GM19438 (cell line): Measurements from ENCODE around the gene ITGB3BP.
A peak's percentile ranks its signal among the peaks of the same experiment; 100 is the strongest.
"Not testable (repeated sequence)": the region's sequence is repeated elsewhere in the genome, so short reads cannot be mapped to it uniquely, and the experiment has no call there.

ENCODE experiments used
- ATAC-seq: cut with Tn5 transposase; IDR thresholded peaks from one replicate; pipeline ENCODE4 v1.9.1; 2021; ENCODE audit warnings: low read depth; ENCODE audit not compliant: unreplicated experiment

Gene ITGB3BP

DNA sequence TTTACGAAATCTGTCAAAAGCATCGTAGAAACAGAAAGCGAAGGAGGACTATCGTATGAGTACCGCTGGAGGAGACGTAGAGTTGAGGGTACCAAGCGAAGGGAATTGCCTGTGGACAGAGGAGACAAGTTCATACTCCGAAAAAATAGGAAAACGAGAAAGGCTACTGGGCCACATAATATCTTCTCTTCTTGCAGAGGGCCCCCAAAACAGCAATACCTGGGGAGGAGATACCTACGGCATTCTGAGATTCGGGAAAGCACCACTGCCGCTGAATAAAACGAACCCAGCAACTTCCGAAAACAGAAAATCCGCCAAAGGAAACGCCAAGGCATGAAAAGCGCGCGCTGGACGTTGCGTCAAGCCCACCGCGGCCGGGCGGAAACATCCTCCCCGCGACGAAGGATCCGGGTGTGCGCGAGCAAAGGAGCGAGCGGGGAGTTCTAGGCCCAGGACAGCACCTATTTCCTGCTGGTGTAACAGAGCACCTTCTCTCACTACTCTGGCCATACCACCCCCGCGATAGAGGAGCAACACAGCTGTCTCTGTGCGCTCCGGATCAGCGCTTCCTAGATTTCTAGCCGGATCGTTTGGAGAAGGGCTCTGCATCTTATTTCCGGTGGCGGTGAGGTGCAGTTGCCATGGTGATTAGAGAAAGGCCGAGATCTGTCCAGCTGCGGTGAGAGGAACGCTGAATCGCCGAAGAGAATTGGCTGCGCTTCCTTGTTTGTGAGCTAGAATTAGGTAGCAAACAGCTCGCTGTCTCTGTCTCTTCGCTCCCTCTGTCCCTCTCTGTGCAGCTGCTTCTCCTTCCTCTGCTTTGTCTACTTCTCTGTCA is at the start of gene ITGB3BP, which contains the start of gene EFCAB7:
ITGB3BP (minus strand) TSS at position 335 of the 838 bp plus-strand sequence; CDS start at position 243, 92 bp downstream.
EFCAB7 (plus strand) TSS at position 635 of the 838 bp plus-strand sequence. CDS start 2,048 bp downstream, outside the sequence.
- peak; percentile 84 for ATAC-seq

DNA sequence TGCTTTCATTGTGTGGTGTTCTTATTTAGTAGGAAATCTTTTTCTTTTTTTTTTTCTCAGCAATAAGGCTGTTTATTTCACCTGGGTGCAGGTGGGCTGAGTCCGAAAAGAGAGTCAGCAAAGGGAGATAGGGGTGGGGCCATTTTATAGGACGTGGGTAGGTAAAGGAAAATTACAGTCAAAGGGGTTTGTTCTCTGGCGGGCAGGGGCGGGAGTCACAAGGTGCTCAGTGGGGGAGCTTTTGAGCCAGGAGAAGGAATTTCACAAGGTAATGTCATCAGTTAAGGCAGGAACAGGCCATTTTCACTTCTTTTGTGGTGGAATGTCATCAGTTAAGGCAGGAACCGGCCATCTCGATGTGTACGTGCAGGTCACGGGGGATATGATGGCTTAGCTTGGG is 49.7 kb upstream of the ITGB3BP start:
- not testable (repeated sequence) for ATAC-seq

DNA sequence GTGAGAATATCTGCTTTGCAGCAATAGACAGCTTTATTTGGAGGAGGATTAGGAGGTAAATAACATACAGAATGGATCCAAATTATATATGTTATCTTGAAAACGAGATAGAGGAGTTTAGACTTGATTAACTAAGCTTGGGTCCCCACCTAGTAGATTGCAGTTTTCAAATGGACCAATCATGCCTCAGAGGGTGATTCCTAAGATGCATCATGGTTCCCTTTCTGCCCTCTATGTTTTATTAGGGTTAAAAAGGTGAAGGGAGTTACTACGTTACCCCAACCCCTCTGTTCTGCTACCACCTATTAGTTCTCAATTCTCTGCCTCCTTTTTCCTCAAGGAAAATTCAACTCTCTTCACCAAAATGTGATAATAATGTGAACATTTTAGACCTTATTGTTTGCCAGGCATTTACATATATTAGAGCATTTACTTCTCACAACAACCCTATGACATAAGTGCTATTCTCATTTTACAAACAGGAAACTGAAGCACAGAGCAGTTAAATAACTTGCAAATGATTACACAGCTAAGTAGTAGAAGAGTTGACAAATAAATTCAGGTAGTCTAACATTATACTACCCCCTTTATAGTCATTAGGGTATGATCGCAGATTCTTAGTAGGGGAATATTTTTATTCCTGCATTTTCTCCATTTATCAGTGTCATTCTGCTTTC is 46.8 kb upstream of the ITGB3BP start:
- no peak for ATAC-seq

DNA sequence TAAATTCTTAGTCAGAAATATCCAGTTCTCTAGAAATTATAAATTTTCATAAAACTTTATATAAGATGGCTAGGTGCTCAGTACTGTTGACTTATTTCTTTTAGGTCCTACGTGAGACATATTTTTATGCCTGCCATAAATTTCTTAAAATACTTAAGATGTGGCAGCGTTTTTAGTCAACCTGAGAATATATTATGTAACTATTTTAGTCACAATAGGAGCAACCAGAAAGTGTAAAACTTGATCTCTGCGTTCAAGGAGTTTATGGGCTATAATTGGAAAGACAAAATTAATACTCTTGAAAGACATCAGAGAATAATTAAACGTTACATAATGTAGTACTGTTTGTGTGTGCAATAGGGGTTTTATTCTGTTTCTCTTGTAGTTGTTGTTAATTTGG is 46.0 kb upstream of the ITGB3BP start:
- no peak for ATAC-seq

DNA sequence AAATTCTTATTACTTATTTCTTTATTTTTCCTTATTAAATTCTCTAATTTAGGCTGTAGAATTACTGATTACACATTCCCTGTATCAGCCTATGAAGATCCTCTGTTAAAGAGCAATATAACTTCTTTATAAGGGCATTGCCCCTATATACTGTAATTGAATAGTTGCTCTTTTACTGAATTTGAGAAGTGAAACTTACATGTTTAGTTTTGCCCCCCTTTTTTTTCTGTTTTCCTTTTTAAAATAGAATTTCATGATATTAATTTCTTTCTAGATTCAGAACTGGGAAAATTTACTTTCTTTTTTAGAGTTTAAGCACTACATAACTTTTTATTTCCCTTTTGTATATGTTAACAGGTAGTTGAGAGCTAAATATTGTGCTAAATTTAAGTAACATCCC is 40.7 kb upstream of the ITGB3BP start:
- no peak for ATAC-seq

DNA sequence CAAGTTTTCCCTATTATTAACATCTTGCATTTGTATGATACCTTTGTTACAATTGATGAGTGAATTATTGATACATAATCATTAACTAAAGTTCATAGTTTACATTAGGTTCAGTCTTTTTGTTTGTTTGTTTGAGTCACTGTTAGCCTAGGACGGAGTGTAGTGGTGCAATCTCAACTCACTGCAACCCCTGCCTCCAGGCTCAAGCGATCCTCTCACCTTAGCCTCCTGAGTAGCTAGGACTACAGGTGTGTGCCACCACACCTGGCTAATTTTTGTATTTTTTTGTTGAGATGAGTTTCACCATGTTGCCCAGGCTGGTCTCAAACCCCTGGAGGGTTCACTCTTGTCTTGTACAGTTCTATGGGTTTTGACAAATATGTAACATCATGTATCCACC is 36.3 kb upstream of the ITGB3BP start:
- ATAC-seq = no peak

DNA sequence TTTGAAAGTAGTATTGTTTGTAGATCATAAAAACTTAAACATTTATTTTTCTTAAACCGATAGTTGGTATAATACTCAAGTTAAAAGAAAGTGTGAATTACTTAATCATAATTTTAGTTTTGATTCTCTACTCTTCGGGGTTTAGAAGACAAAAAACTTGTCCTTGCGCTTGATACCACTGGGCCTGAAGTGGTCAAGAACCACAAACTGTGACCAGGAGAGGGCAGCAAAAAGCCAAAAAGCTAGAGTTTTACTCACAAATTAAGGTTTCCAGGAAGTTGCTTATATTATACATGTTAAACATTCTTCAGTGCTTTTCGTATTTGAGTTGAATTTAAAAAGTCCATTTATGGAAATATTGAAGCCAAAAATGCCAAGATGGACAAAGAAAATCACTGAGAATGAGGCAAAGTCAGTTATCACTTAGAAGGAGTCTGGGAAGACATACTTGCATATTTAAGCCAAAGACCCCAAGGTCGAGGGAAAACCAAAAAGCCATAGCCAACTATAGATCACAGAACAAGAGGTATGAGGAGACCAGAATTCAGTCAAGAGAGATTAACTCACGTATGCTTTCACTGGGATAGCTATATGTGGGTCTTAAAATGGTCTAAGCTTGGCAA is 34.5 kb upstream of the ITGB3BP start:
- ATAC-seq = no peak

- ATAC-seq = no peak
Observed at GRCh38 chr1:63555480-63555879, 32.5 kb upstream of the ITGB3BP start.

GRCh38 chr1:63548877-63549276 is 25.9 kb upstream of the ITGB3BP start:
- no peak for ATAC-seq

DNA sequence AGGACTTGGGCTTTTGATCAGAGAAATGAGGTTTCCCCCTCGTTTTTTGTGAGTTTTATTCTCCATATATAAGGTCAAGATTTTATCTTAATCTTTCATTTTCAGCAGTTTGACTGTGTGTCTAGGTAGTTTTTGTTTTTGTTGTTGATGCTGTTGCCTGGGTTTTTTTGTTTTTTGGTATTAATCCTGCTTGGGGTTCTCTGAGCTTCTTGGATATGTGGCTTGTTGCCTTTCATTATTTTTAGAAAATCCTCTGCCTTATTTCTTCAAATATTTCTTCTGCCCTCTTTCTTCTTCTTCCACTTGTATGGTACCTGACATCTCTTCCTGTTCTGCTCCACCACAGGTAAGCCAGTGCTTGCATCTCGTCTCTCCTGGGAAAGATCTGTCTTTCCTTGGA is 25.3 kb upstream of the ITGB3BP start:
- no peak for ATAC-seq

- no peak for ATAC-seq
Observed at GRCh38 chr1:63547621-63548294, 24.7 kb upstream of the ITGB3BP start.

GRCh38 chr1:63545780-63546179 is 22.8 kb upstream of the ITGB3BP start:
- no peak for ATAC-seq

DNA sequence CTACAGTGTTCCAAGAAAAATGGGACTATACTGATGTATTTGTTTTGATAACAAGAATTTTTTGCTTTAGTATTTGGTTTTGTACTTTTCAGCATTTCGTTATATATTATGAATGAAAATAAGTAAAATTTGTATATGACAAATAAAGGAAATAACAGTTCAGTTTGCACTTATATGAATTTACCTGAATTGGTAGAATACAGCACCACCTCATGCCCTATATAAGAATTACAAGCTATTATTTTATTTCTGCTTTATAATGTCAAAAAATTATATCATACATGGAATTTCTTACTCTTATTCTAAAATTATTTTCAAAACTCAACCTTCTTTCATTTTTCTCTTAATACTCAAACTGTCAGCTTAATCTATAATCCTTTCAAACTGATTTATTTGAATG is 14.9 kb upstream of the ITGB3BP start:
- no peak for ATAC-seq

GRCh38 chr1:63537006-63537405 is 14.0 kb upstream of the ITGB3BP start:
- ATAC-seq = no peak

DNA sequence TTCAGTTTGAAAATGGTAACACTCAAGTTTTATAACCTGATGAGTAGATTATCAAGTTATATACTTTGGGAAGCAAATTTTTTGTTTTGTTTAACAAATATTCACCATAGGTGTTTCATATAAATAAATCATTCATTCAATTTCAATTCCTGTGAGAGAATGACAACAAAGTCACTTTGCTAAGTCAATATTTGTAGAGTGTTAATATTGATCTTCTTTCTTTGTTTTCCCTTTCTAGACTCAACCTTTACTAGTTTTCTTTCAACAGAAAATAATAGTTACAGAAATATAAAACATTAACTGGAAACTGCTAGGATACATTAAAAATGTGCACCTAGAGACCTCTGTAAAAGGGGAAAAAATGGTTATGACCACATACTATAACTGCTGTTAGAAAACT is 11.4 kb upstream of the ITGB3BP start:
- ATAC-seq = no peak

- ATAC-seq = no peak
Observed at GRCh38 chr1:63533931-63534330, 10.9 kb upstream of the ITGB3BP start.

DNA sequence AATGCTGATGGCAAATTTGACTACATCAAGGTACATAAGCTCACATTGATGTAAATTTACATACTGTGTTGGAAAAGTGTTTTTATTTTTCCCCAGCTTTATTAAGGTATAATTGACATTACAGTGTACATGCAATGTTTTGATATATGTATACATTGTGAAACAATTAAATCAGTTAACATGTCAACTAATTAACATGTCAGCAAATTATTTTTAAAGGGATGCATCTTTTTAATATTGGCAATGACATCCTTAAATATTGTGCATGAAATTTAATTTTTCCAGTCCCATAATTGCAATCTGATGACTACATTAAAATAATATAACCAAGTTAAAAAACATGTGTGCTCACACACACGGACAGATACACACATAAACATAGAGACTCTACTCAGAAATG is 9.7 kb upstream of the ITGB3BP start:
- no peak for ATAC-seq

- ATAC-seq = no peak
Observed at GRCh38 chr1:63524201-63524600, 1.2 kb upstream of the ITGB3BP start.

- ATAC-seq = peak; percentile 12
Observed at GRCh38 chr1:63523738-63524137, 713 bp upstream of the ITGB3BP start.

- ATAC-seq = no peak
Observed at GRCh38 chr1:63516629-63517028, 6.4 kb downstream of the ITGB3BP start.

GRCh38 chr1:63512584-63512983 is 10.4 kb downstream of the ITGB3BP start:
- ATAC-seq = no peak
